GM23338 (cell line): ENCODE results near the gene ZNF543. TPM values are rescaled to one million over a fixed set of nuclear protein-coding genes. Genes with fewer than 3 reads are reported as not detected.

Source experiments
- ATAC-seq: fragments of 200-7000 bp; cut with Tn5 transposase; 3 replicates; pipeline ENCODE4 v1.9.1; 2020
- DNase-seq: peaks from one replicate; pipeline ENCODE4 v3.0.0-alpha.2; 2015; ENCODE audit warnings: low spot score
- H2AFZ ChIP-seq: fragments of 200-600 bp; sonication (generic); 2 replicates; pipeline ENCODE4 v1.8.0; 2016; ENCODE audit warnings: antibody characterized with exemption, mild to moderate bottlenecking, moderate library complexity
- H3F3A ChIP-seq: fragments of 200-600 bp; sonication (generic); replicated peaks from 2 replicates; pipeline ENCODE4 v1.8.0; 2017; ENCODE audit warnings: antibody characterized with exemption, mixed run types, low read depth
- H3K27ac ChIP-seq: fragments of 200-600 bp; sonication (generic); 2 replicates; pipeline ENCODE4 v1.6.1; 2016; ENCODE audit warnings: low read depth
- H3K27me3 ChIP-seq: fragments of 200-600 bp; sonication (generic); 2 replicates; pipeline ENCODE4 v1.8.0; 2016; ENCODE audit warnings: mild to moderate bottlenecking, mixed run types, moderate library complexity; ENCODE audit not compliant: insufficient read depth
- H3K36me3 ChIP-seq: fragments of 200-600 bp; sonication (generic); 2 replicates; pipeline ENCODE4 v1.8.0; 2016; ENCODE audit warnings: mild to moderate bottlenecking; ENCODE audit not compliant: insufficient read depth
- H3K4me1 ChIP-seq: fragments of 200-600 bp; sonication (generic); 2 replicates; pipeline ENCODE4 v1.8.0; 2016; ENCODE audit warnings: mild to moderate bottlenecking, moderate library complexity; ENCODE audit not compliant: insufficient read depth
- H3K4me2 ChIP-seq: fragments of 200-600 bp; sonication (generic); 2 replicates; pipeline ENCODE4 v1.7.1; 2017; ENCODE audit warnings: mixed run types
- H3K4me3 ChIP-seq: fragments of 200-600 bp; sonication (generic); 2 replicates; pipeline ENCODE4 v1.6.1; 2016; ENCODE audit warnings: mixed run types
- H3K79me2 ChIP-seq: fragments of 200-600 bp; sonication (generic); replicated peaks from 2 replicates; pipeline ENCODE4 v1.8.0; 2017; ENCODE audit warnings: mild to moderate bottlenecking; ENCODE audit not compliant: insufficient read depth
- H3K9me2 ChIP-seq: fragments of 200-600 bp; sonication (generic); 2 replicates; pipeline ENCODE4 v1.8.0; 2017; ENCODE audit not compliant: insufficient read depth
- H4K20me1 ChIP-seq: fragments of 200-600 bp; sonication (generic); replicated peaks from 2 replicates; pipeline ENCODE4 v1.8.0; 2017; ENCODE audit warnings: mild to moderate bottlenecking; ENCODE audit not compliant: insufficient read depth
- H3K27ac Mint-ChIP-seq: 2 replicates; pipeline ENCODE4 v1.8.0; 2020; ENCODE audit warnings: inconsistent platforms, mild to moderate bottlenecking, moderate library complexity, mixed read lengths
- H3K27me3 Mint-ChIP-seq: 3 replicates; pipeline ENCODE4 v1.8.0; 2022; ENCODE audit warnings: low read depth, mild to moderate bottlenecking, moderate library complexity, mixed read lengths, inconsistent platforms; ENCODE audit not compliant: insufficient read depth, poor library complexity
- H3K36me3 Mint-ChIP-seq: 3 replicates; pipeline ENCODE4 v1.8.0; 2021; ENCODE audit warnings: low read depth, mild to moderate bottlenecking, inconsistent platforms, moderate library complexity, mixed read lengths
- H3K4me1 Mint-ChIP-seq: 3 replicates; pipeline ENCODE4 v1.8.0; 2020; ENCODE audit warnings: mild to moderate bottlenecking, inconsistent platforms, mixed read lengths
- H3K4me3 Mint-ChIP-seq: 3 replicates; pipeline ENCODE4 v1.8.0; 2021; ENCODE audit warnings: moderate library complexity, mild to moderate bottlenecking, inconsistent platforms, mixed read lengths
- H3K9me3 Mint-ChIP-seq: 3 replicates; pipeline ENCODE4 v1.8.0; 2020; ENCODE audit warnings: moderate library complexity, mild to moderate bottlenecking, inconsistent platforms, mixed read lengths
- CREB1 ChIP-seq: fragments of 250-450 bp; sonication (Bioruptor Pico); IDR thresholded peaks from 2 replicates; pipeline ENCODE4 v1.5.0; 2020; ENCODE audit warnings: low read depth, mild to moderate bottlenecking, moderate library complexity
- CTCF ChIP-seq, 2 experiments: fragments of 200-600 bp in 1 of 2; sonication (generic) in 1 of 2; conservative IDR thresholded peaks; 2 replicates each; pipeline versions ENCODE4 v1.5.1 to v1.6.1; 2016 to 2017; ENCODE audit warnings: antibody characterized with exemption in 2 of 2, low read depth in 2 of 2, mild to moderate bottlenecking in 2 of 2, moderate library complexity in 1 of 2
- ETS1 ChIP-seq: IDR thresholded peaks from 2 replicates; pipeline ENCODE4 v1.6.1; 2016; ENCODE audit warnings: antibody characterized with exemption
- EZH2 ChIP-seq: fragments of 200-600 bp; sonication (generic); IDR thresholded peaks from one replicate; pipeline ENCODE4 v1.8.0; 2017; ENCODE audit warnings: antibody characterized with exemption, mild to moderate bottlenecking, low read depth; ENCODE audit not compliant: unreplicated experiment
- EZH2phosphoT487 ChIP-seq: fragments of 200-600 bp; sonication (generic); IDR thresholded peaks from one replicate; pipeline ENCODE4 v1.8.1; 2018; ENCODE audit warnings: antibody characterized with exemption; ENCODE audit not compliant: unreplicated experiment
- JUNB ChIP-seq: IDR thresholded peaks from one replicate; pipeline ENCODE4 v1.6.1; 2016; ENCODE audit warnings: antibody characterized with exemption; ENCODE audit not compliant: unreplicated experiment
- NANOG ChIP-seq: IDR thresholded peaks from 2 replicates; pipeline ENCODE4 v1.6.1; 2016; ENCODE audit warnings: antibody characterized with exemption, borderline replicate concordance
- POLR2AphosphoS5 ChIP-seq: IDR thresholded peaks from 2 replicates; pipeline ENCODE4 v1.6.1; 2016; ENCODE audit warnings: antibody characterized with exemption, low read depth
- STAT1 ChIP-seq: IDR thresholded peaks from one replicate; pipeline ENCODE4 v1.6.1; 2016; ENCODE audit warnings: antibody characterized with exemption; ENCODE audit not compliant: unreplicated experiment
- ZNF114 ChIP-seq: fragments of 250-450 bp; sonication (Bioruptor Pico); IDR thresholded peaks from 2 replicates; pipeline ENCODE4 v1.5.0; 2020; ENCODE audit warnings: mild to moderate bottlenecking, moderate library complexity
- ZNF331 ChIP-seq: fragments of 250-450 bp; sonication (Bioruptor Pico); IDR thresholded peaks from 2 replicates; pipeline ENCODE4 v1.5.0; 2020; ENCODE audit warnings: low read depth, mild to moderate bottlenecking, moderate library complexity
- polyA plus RNA-seq: library from polyadenylated mRNA; unstranded; fragments of >200 nt; fragmentation: Nextera tagmentation; extraction: Ambion mirVana; gene quantifications from 2 replicates; pipeline ENCODE4 v1.2.1, GENCODE V29; 2016
- total RNA-seq: library from RNA; depleted of rRNA; stranded (reverse); fragments of >200 nt; shearing (Covaris generic); gene quantifications from 2 replicates; pipeline ENCODE4 v1.2.3, GENCODE V29; 2014
- TF ChIP-seq, protein P1 (sequence below): fragments of 250-450 bp; sonication (Bioruptor Pico); IDR thresholded peaks from 2 replicates; pipeline ENCODE4 v1.5.0; 2020; ENCODE audit warnings: mild to moderate bottlenecking, moderate library complexity
- TF ChIP-seq, protein P2 (sequence below): IDR thresholded peaks from one replicate; pipeline ENCODE4 v1.6.1; 2018; ENCODE audit warnings: antibody characterized with exemption; ENCODE audit not compliant: unreplicated experiment

Gene ZNF543
- total and polyA plus RNA-seq, 2 experiments from 2014 or later: 2.4 to 10.3 TPM

DNA sequence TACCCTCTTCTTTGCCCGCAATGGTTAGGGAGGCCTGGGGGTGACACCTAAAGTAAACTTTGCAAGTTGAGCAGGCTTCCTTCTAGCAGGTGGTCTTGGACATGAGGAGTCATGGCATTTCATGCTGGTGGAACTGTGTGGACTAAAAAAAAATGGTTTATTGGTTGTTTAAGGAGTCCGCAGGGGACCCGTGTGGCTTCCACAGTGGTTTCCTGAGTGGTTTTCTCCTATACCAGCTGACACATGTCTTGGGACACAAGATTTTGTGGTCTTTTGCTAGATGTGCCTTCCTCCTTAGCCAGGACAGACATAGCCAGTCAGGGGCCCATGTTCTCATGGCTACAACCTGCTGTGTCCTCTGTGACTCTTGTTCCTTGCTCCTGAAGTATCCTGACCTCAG, 1.5 kb downstream of the ZNF543 start (continued):
- no peak for TF ChIP-seq POLR2AphosphoS5
- no peak for TF ChIP-seq JUNB
- no peak for TF ChIP-seq EZH2phosphoT487
- TF ChIP-seq ZNF331: no peak
- TF ChIP-seq ZNF114 (CRISPR knock-in tag): no peak

DNA sequence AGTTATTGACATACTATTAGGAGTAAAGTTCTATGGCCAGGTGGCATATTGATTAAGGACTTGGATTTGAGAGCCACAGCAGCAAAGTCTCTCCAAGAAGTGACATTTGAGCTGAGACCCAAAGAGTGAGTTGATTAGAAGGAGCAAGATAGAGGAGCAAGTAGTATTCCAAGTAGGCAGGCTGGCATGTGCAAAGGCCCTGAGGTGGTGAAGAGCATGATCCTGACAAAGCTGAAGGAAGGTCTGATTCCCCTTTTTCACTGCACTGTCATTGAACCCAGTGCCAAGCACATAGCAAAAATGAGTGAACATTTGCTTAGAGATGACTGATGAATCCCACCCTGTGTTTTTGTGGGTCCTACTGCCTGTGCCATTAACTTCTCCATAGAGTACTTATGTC, 4.7 kb downstream of the ZNF543 start:
- peaks cover 2% of the 10 kb centered on the region; the same call in 1 of the 2 replicates for H3F3A ChIP-seq
- peaks cover 30% of the 10 kb centered on the region for H3K79me2 ChIP-seq
- H3K27ac Mint-ChIP-seq: no peak overlapping the region
- H3K27me3 Mint-ChIP-seq: peaks cover 3% of the 10 kb centered on the region
- peaks cover 12% of the 10 kb centered on the region for H3K36me3 ChIP-seq
- DNase-seq: no peak
- no peak overlapping the region for H2AFZ ChIP-seq
- no peak for ATAC-seq
- no peaks in the 10 kb centered on the region for H3K9me3 Mint-ChIP-seq
- peaks cover 62% of the 10 kb centered on the region for H3K36me3 Mint-ChIP-seq
- no peak overlapping the region for H3K4me2 ChIP-seq
- no peak overlapping the region for H3K4me3 Mint-ChIP-seq
- no peaks in the 10 kb centered on the region for H3K27me3 ChIP-seq
- H3K4me1 ChIP-seq: peaks cover 10% of the 10 kb centered on the region
- 0 out of 2 replicates have a peak, but pooled peaks cover 3% of the 10 kb centered on the region for H4K20me1 ChIP-seq
- peaks cover 7% of the 10 kb centered on the region; the same call in 2 of the 3 replicates for H3K4me1 Mint-ChIP-seq
- TF ChIP-seq NANOG (no peak), ZNF114 (CRISPR knock-in tag) (no peak), EZH2 (no peak), ZNF331 (no peak), CREB1 (CRISPR knock-in tag) (no peak), JUNB (no peak), EZH2phosphoT487 (no peak), STAT1 (no peak), POLR2AphosphoS5 (no peak), ETS1 (no peak), CTCF (conservative IDR thresholded peaks at IDR 0.05; ENCODE audit: low read depth in 2 of 2) (no peak)
- TF ChIP-seq, protein P1, sequence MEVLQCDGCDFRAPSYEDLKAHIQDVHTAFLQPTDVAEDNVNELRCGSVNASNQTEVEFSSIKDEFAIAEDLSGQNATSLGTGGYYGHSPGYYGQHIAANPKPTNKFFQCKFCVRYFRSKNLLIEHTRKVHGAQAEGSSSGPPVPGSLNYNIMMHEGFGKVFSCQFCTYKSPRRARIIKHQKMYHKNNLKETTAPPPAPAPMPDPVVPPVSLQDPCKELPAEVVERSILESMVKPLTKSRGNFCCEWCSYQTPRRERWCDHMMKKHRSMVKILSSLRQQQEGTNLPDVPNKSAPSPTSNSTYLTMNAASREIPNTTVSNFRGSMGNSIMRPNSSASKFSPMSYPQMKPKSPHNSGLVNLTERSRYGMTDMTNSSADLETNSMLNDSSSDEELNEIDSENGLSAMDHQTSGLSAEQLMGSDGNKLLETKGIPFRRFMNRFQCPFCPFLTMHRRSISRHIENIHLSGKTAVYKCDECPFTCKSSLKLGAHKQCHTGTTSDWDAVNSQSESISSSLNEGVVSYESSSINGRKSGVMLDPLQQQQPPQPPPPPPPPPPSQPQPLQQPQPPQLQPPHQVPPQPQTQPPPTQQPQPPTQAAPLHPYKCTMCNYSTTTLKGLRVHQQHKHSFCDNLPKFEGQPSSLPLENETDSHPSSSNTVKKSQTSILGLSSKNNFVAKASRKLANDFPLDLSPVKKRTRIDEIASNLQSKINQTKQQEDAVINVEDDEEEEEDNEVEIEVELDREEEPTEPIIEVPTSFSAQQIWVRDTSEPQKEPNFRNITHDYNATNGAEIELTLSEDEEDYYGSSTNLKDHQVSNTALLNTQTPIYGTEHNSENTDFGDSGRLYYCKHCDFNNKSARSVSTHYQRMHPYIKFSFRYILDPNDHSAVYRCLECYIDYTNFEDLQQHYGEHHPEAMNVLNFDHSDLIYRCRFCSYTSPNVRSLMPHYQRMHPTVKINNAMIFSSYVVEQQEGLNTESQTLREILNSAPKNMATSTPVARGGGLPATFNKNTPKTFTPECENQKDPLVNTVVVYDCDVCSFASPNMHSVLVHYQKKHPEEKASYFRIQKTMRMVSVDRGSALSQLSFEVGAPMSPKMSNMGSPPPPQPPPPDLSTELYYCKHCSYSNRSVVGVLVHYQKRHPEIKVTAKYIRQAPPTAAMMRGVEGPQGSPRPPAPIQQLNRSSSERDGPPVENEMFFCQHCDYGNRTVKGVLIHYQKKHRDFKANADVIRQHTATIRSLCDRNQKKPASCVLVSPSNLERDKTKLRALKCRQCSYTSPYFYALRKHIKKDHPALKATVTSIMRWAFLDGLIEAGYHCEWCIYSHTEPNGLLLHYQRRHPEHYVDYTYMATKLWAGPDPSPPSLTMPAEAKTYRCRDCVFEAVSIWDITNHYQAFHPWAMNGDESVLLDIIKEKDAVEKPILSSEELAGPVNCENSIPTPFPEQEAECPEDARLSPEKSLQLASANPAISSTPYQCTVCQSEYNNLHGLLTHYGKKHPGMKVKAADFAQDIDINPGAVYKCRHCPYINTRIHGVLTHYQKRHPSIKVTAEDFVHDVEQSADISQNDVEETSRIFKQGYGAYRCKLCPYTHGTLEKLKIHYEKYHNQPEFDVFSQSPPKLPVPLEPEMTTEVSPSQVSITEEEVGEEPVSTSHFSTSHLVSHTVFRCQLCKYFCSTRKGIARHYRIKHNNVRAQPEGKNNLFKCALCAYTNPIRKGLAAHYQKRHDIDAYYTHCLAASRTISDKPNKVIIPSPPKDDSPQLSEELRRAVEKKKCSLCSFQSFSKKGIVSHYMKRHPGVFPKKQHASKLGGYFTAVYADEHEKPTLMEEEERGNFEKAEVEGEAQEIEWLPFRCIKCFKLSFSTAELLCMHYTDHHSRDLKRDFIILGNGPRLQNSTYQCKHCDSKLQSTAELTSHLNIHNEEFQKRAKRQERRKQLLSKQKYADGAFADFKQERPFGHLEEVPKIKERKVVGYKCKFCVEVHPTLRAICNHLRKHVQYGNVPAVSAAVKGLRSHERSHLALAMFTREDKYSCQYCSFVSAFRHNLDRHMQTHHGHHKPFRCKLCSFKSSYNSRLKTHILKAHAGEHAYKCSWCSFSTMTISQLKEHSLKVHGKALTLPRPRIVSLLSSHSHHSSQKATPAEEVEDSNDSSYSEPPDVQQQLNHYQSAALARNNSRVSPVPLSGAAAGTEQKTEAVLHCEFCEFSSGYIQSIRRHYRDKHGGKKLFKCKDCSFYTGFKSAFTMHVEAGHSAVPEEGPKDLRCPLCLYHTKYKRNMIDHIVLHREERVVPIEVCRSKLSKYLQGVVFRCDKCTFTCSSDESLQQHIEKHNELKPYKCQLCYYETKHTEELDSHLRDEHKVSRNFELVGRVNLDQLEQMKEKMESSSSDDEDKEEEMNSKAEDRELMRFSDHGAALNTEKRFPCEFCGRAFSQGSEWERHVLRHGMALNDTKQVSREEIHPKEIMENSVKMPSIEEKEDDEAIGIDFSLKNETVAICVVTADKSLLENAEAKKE (CRISPR knock-in tag): no peak
- TF ChIP-seq, protein P2, sequence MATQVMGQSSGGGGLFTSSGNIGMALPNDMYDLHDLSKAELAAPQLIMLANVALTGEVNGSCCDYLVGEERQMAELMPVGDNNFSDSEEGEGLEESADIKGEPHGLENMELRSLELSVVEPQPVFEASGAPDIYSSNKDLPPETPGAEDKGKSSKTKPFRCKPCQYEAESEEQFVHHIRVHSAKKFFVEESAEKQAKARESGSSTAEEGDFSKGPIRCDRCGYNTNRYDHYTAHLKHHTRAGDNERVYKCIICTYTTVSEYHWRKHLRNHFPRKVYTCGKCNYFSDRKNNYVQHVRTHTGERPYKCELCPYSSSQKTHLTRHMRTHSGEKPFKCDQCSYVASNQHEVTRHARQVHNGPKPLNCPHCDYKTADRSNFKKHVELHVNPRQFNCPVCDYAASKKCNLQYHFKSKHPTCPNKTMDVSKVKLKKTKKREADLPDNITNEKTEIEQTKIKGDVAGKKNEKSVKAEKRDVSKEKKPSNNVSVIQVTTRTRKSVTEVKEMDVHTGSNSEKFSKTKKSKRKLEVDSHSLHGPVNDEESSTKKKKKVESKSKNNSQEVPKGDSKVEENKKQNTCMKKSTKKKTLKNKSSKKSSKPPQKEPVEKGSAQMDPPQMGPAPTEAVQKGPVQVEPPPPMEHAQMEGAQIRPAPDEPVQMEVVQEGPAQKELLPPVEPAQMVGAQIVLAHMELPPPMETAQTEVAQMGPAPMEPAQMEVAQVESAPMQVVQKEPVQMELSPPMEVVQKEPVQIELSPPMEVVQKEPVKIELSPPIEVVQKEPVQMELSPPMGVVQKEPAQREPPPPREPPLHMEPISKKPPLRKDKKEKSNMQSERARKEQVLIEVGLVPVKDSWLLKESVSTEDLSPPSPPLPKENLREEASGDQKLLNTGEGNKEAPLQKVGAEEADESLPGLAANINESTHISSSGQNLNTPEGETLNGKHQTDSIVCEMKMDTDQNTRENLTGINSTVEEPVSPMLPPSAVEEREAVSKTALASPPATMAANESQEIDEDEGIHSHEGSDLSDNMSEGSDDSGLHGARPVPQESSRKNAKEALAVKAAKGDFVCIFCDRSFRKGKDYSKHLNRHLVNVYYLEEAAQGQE: no peak
- H3K9me2 ChIP-seq: no peaks in the 10 kb centered on the region
- H3K27ac ChIP-seq: no peak overlapping the region
- H3K4me3 ChIP-seq: no peak overlapping the region
